Endodermal cell (in vitro differentiated cells): ENCODE results near the gene PRTG. TPM values are rescaled to one million over a fixed set of nuclear protein-coding genes. Genes with fewer than 3 reads are reported as not detected.

Source experiments
- DNase-seq: peaks from one replicate; pipeline ENCODE4 v3.0.0-alpha.2; 2017
- H3K27ac ChIP-seq: 2 replicates; pipeline ENCODE4 v1.5.1; 2013; ENCODE audit warnings: mild to moderate bottlenecking, low read depth, low read length, moderate library complexity
- H3K27me3 ChIP-seq: 2 replicates; pipeline ENCODE4 v1.6.1; 2013; ENCODE audit warnings: mild to moderate bottlenecking, low read length, moderate library complexity; ENCODE audit not compliant: insufficient read depth, control insufficient read depth, poor library complexity, severe bottlenecking
- H3K36me3 ChIP-seq: 2 replicates; pipeline ENCODE4 v1.7.0; 2013; ENCODE audit warnings: mild to moderate bottlenecking, low read length, moderate library complexity; ENCODE audit not compliant: control insufficient read depth, insufficient read depth
- H3K4me1 ChIP-seq: one replicate; pipeline ENCODE4 v1.7.0; 2013; ENCODE audit warnings: low read length; ENCODE audit not compliant: control insufficient read depth, insufficient read depth
- H3K4me3 ChIP-seq: 2 replicates; pipeline ENCODE4 v1.5.1; 2013; ENCODE audit warnings: mild to moderate bottlenecking, low read length, moderate library complexity
- H3K9ac ChIP-seq: 2 replicates; pipeline ENCODE4 v1.6.1; 2013; ENCODE audit warnings: mild to moderate bottlenecking, low read length, moderate library complexity; ENCODE audit not compliant: poor library complexity, severe bottlenecking; ENCODE audit errors: extremely low read depth
- H3K9me3 ChIP-seq: 2 replicates; pipeline ENCODE4 v1.6.1; 2013; ENCODE audit warnings: mild to moderate bottlenecking, low read length, moderate library complexity; ENCODE audit not compliant: control insufficient read depth
- H3K27ac Mint-ChIP-seq: 2 replicates; pipeline ENCODE4 v1.8.0; 2020; ENCODE audit warnings: mixed read lengths
- H3K27me3 Mint-ChIP-seq: 2 replicates; pipeline ENCODE4 v1.8.0; 2021; ENCODE audit warnings: mild to moderate bottlenecking, mixed read lengths; ENCODE audit not compliant: insufficient read depth
- H3K36me3 Mint-ChIP-seq: 2 replicates; pipeline ENCODE4 v1.8.0; 2020; ENCODE audit warnings: low read depth, mixed read lengths
- H3K4me1 Mint-ChIP-seq: 2 replicates; pipeline ENCODE4 v1.8.0; 2020; ENCODE audit warnings: mixed read lengths
- H3K4me3 Mint-ChIP-seq: 2 replicates; pipeline ENCODE4 v1.8.0; 2020; ENCODE audit warnings: mild to moderate bottlenecking, moderate library complexity, mixed read lengths
- H3K9me3 Mint-ChIP-seq: 2 replicates; pipeline ENCODE4 v1.8.0; 2020; ENCODE audit warnings: mild to moderate bottlenecking, mixed read lengths
- CTCF ChIP-seq: fragments of 200-600 bp; sonication (generic); conservative IDR thresholded peaks from 2 replicates; pipeline ENCODE4 v1.5.0; 2021; ENCODE audit warnings: antibody characterized with exemption, mild to moderate bottlenecking
- WGBS, 2 experiments: methylation state at CpG; one replicate each; pipeline versions ENCODE4 v1.1.5 to v1.1.7; 2013; ENCODE audit warnings: missing lambda C conversion rate in 2 of 2, mixed read lengths in 1 of 2; ENCODE audit not compliant: insufficient coverage in 1 of 2, insufficient read length in 1 of 2; 5-methylcytosine and 5-hydroxymethylcytosine counted together
- total RNA-seq, 2 donors: library from RNA; stranded (reverse); fragmentation: NEBNext Ultra II Directional in 1 of 2; extraction: Animal tissue kit (Norgen Biotek cat#: 25700) in 1 of 2; gene quantifications; 2 replicates in 1 of 2; 3 replicates in 1 of 2; pipeline ENCODE4 v1.2.1, GENCODE V29; 2021

PRTG gene
- total RNA-seq, 2 donors from 2014 or later, result 32.6 to 51.5 TPM

DNA sequence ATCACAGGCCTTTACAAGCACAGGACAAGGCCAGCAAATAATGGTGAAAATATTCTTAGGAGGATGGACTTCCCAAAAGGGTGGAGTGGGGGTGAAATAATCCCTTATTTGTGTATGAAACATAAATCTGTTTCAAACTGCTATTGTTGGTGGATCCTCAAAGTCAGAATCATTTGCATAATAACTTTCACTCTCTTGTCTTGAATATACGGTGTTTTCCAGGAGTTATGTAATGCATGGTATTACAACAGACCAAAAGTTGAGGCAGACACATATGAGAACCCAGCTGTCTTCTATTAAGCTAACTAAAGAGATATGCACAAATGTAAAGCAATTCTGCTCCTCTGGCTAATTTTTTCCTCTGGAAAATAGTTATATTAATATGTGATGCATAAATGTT lies 57.7 kb downstream of the PRTG start:
- Histone ChIP-seq H3K36me3 (no peaks in the 10 kb centered on the region), H3K9ac (no peak overlapping the region), H3K9me3 (no peaks in the 10 kb centered on the region), H3K4me3 (no peak overlapping the region), H3K4me1 (peaks cover 3% of the 10 kb centered on the region), H3K27ac (no peak overlapping the region), H3K27me3 (peaks cover 58% of the 10 kb centered on the region)
- Mint-ChIP-seq H3K27me3 (peaks cover 52% of the 10 kb centered on the region), H3K36me3 (no peaks in the 10 kb centered on the region), H3K27ac (no peak overlapping the region), H3K9me3 (no peaks in the 10 kb centered on the region), H3K4me3 (no peak overlapping the region), H3K4me1 (peaks cover 17% of the 10 kb centered on the region)
- no peak for TF ChIP-seq CTCF
- WGBS, 2 experiments, result 100% methylated on average over 1 of the region's 1 CpG; no CpG with 5 or more reads in 1 of the 2 experiments
- no peak for DNase-seq

- Histone ChIP-seq H3K27ac (no peak overlapping the region), H3K27me3 (peaks cover 50% of the 10 kb centered on the region), H3K9me3 (no peaks in the 10 kb centered on the region), H3K9ac (no peak overlapping the region), H3K4me3 (no peak overlapping the region), H3K36me3 (no peaks in the 10 kb centered on the region), H3K4me1 (peaks cover 3% of the 10 kb centered on the region)
- Mint-ChIP-seq H3K4me1 (peaks cover 12% of the 10 kb centered on the region), H3K27ac (no peak overlapping the region), H3K4me3 (no peak overlapping the region), H3K9me3 (no peaks in the 10 kb centered on the region), H3K36me3 (no peaks in the 10 kb centered on the region), H3K27me3 (peaks cover 40% of the 10 kb centered on the region)
- no peak for DNase-seq
- no peak for TF ChIP-seq CTCF
These were observed 59.6 kb downstream of the PRTG start for GRCh38 chr15:55683376-55683775.

DNA sequence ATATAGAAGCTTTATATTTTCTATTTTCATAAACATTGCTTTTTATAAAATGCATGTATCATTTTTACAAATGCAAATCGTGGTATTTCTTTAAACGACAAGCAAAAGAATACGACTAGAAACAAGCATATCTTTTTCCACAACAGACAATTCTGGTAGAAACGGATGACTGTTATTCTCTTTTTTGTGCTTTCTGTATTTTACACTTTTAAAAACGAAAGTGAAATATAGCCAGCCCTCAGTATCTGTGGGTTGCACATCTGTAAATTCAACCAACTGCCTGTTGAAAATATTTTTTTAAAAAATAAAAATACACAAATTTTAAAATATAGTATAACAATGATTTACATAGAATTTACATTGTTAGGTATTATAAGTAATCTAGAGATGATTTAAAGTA lies 61.3 kb downstream of the PRTG start:
- no peak overlapping the region for H3K4me3 Mint-ChIP-seq
- 95 to 97% methylated on average over 4 to 5 of the region's 5 CpGs for WGBS, 2 experiments

More for the DNA sequence above, 61.3 kb downstream of the PRTG start:
- no peak overlapping the region for H3K27ac ChIP-seq
- H3K9ac ChIP-seq, result no peak overlapping the region
- H3K27me3 Mint-ChIP-seq, result peaks cover 29% of the 10 kb centered on the region
- no peaks in the 10 kb centered on the region for H3K36me3 Mint-ChIP-seq
- no peak for DNase-seq
- H3K27ac Mint-ChIP-seq, result no peak overlapping the region
- H3K27me3 ChIP-seq, result peaks cover 33% of the 10 kb centered on the region
- TF ChIP-seq CTCF, result no peak
- peaks cover 3% of the 10 kb centered on the region for H3K4me1 Mint-ChIP-seq
- no peaks in the 10 kb centered on the region for H3K36me3 ChIP-seq
- H3K9me3 ChIP-seq, result no peaks in the 10 kb centered on the region
- no peaks in the 10 kb centered on the region for H3K9me3 Mint-ChIP-seq
- H3K4me1 ChIP-seq, result no peaks in the 10 kb centered on the region
- H3K4me3 ChIP-seq, result no peak overlapping the region
